OCI-LY1 (cell line): ENCODE results near the gene MAP2K2.

Source experiments
- H2AFZ ChIP-seq: fragments of 200-600 bp; sonication (generic), shearing (Covaris generic); 2 replicates; pipeline ENCODE4 v1.6.0; 2014; ENCODE audit warnings: antibody characterized with exemption, mild to moderate bottlenecking, low read length
- H3F3A ChIP-seq: fragments of 200-600 bp; sonication (generic), shearing (Covaris generic); 2 replicates; pipeline ENCODE4 v1.6.0; 2014; ENCODE audit warnings: mild to moderate bottlenecking, antibody characterized with exemption, low read length, moderate library complexity; ENCODE audit not compliant: insufficient read depth
- H3K27ac ChIP-seq: fragments of 200-600 bp; sonication (generic); 2 replicates; pipeline ENCODE4 v1.5.1; 2014; ENCODE audit warnings: low read length, mixed run types, mild to moderate bottlenecking, low read depth; ENCODE audit not compliant: poor library complexity, severe bottlenecking
- H3K27me3 ChIP-seq: fragments of 200-600 bp; sonication (generic); 2 replicates; pipeline ENCODE4 v1.6.0; 2014; ENCODE audit warnings: antibody characterized with exemption, mild to moderate bottlenecking, low read length, moderate library complexity; ENCODE audit not compliant: insufficient read depth
- H3K36me3 ChIP-seq: fragments of 200-600 bp; sonication (generic); 2 replicates; pipeline ENCODE4 v1.6.1; 2014; ENCODE audit warnings: mild to moderate bottlenecking, antibody characterized with exemption, low read length, moderate library complexity, mixed read lengths; ENCODE audit not compliant: insufficient read depth
- H3K4me1 ChIP-seq: fragments of 200-600 bp; sonication (generic); 2 replicates; pipeline ENCODE4 v1.5.1; 2014; ENCODE audit warnings: mild to moderate bottlenecking, low read length, moderate library complexity; ENCODE audit not compliant: insufficient read depth, severe bottlenecking
- H3K4me2 ChIP-seq: fragments of 200-600 bp; sonication (generic), shearing (Covaris generic); 2 replicates; pipeline ENCODE4 v1.6.1; 2014; ENCODE audit warnings: low read length
- H3K4me3 ChIP-seq: fragments of 200-600 bp; sonication (generic); 2 replicates; pipeline ENCODE4 v1.5.1; 2014; ENCODE audit warnings: low read length, low read depth, mild to moderate bottlenecking, mixed read lengths; ENCODE audit not compliant: poor library complexity, severe bottlenecking
- H3K79me2 ChIP-seq: fragments of 200-600 bp; shearing (Covaris generic); 2 replicates; pipeline ENCODE4 v1.6.1; 2016; ENCODE audit warnings: mixed run types, low read length, mixed read lengths; ENCODE audit not compliant: insufficient read depth
- H3K9ac ChIP-seq: fragments of 200-600 bp; sonication (generic), shearing (Covaris generic); 2 replicates; pipeline ENCODE4 v1.6.1; 2014; ENCODE audit warnings: mild to moderate bottlenecking, low read length, mixed read lengths
- H3K9me2 ChIP-seq: fragments of 200-600 bp; sonication (generic), shearing (Covaris generic); 2 replicates; pipeline ENCODE4 v1.6.1; 2014; ENCODE audit warnings: low read depth, mild to moderate bottlenecking, low read length, mixed read lengths
- H3K9me3 ChIP-seq: fragments of 200-600 bp; shearing (Covaris generic); 2 replicates; pipeline ENCODE4 v1.6.1; 2014; ENCODE audit warnings: low read length, mixed read lengths
- H4K20me1 ChIP-seq: fragments of 200-600 bp; sonication (generic), shearing (Covaris generic); 2 replicates; pipeline ENCODE4 v1.6.0; 2016; ENCODE audit warnings: mild to moderate bottlenecking, low read length; ENCODE audit not compliant: insufficient read depth
- EZH2 ChIP-seq: fragments of 200-600 bp; sonication (generic), shearing (Covaris generic); IDR thresholded peaks from 2 replicates; pipeline ENCODE4 v1.8.0; 2017; ENCODE audit warnings: borderline replicate concordance, mixed run types, mild to moderate bottlenecking, antibody characterized with exemption, low read length, moderate library complexity, mixed read lengths
- TF ChIP-seq, protein P1 (sequence below): fragments of 200-600 bp; sonication (generic), shearing (Covaris generic); IDR thresholded peaks from 2 replicates; pipeline ENCODE4 v1.5.1; 2017; ENCODE audit warnings: mild to moderate bottlenecking, antibody characterized with exemption, low read length, moderate library complexity, mixed read lengths

MAP2K2 gene

DNA sequence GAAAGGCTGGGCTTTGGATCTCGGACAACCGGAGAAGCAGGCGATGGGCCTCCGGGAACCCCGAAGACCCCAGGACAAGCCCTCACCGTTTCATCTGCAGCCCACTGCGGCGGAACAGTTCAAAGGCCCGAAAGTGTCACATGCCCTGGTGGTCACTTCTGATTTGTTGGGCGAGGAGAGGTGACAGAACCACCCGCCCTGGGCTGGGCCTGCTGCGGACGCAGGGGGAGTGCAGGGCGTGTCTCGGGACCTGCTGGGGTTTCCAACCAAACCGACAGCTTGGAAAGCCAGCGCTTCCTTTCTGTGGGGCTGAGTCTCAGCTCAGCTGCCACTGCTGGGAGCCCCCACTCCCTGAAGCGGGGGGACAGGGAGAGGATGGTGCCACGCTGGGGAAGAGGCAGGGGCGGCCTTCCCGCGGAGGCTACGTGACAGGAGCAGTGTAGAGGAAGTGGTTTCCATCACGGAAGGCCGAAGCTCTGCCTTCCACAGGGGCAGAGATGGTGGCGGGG lies 34.5 kb downstream of the MAP2K2 start:
- Histone ChIP-seq H3K27me3 (no peaks in the 10 kb centered on the region), H3F3A (no peaks in the 10 kb centered on the region), H3K36me3 (peaks cover 20% of the 10 kb centered on the region; the same call in 1 of the 2 replicates), H3K9me3 (no peaks in the 10 kb centered on the region), H3K9ac (no peak overlapping the region), H3K4me1 (peaks cover 13% of the 10 kb centered on the region), H3K4me3 (no peak overlapping the region), H3K79me2 (no peaks in the 10 kb centered on the region), H3K27ac (no peak overlapping the region), H3K4me2 (no peak overlapping the region), H3K9me2 (no peaks in the 10 kb centered on the region), H4K20me1 (no peaks in the 10 kb centered on the region), H2AFZ (no peak overlapping the region)
- TF ChIP-seq, protein P1, sequence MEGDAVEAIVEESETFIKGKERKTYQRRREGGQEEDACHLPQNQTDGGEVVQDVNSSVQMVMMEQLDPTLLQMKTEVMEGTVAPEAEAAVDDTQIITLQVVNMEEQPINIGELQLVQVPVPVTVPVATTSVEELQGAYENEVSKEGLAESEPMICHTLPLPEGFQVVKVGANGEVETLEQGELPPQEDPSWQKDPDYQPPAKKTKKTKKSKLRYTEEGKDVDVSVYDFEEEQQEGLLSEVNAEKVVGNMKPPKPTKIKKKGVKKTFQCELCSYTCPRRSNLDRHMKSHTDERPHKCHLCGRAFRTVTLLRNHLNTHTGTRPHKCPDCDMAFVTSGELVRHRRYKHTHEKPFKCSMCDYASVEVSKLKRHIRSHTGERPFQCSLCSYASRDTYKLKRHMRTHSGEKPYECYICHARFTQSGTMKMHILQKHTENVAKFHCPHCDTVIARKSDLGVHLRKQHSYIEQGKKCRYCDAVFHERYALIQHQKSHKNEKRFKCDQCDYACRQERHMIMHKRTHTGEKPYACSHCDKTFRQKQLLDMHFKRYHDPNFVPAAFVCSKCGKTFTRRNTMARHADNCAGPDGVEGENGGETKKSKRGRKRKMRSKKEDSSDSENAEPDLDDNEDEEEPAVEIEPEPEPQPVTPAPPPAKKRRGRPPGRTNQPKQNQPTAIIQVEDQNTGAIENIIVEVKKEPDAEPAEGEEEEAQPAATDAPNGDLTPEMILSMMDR = no peak
- no peak for TF ChIP-seq EZH2

DNA sequence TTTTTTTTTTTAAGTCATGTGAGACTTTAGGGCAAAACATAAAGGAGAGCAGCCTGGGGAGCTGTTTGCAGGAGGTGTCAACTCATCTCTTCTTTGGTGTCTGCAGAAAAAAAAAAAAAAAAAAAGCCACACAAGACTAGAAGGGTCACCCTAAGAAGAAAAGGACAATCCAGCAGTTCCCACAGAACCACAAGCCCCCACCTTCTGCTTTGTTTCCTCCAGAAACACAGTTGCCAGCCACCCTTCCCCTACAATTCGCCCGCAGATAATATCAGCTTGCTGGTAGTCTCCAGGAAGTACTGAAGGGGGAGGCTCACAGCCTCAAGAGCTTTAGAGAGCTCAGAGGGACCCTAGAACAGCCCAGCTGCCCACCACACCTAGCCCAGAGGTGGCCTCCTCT lies 34.9 kb downstream of the MAP2K2 start:
- H3K4me1 ChIP-seq = peaks cover 17% of the 10 kb centered on the region

DNA sequence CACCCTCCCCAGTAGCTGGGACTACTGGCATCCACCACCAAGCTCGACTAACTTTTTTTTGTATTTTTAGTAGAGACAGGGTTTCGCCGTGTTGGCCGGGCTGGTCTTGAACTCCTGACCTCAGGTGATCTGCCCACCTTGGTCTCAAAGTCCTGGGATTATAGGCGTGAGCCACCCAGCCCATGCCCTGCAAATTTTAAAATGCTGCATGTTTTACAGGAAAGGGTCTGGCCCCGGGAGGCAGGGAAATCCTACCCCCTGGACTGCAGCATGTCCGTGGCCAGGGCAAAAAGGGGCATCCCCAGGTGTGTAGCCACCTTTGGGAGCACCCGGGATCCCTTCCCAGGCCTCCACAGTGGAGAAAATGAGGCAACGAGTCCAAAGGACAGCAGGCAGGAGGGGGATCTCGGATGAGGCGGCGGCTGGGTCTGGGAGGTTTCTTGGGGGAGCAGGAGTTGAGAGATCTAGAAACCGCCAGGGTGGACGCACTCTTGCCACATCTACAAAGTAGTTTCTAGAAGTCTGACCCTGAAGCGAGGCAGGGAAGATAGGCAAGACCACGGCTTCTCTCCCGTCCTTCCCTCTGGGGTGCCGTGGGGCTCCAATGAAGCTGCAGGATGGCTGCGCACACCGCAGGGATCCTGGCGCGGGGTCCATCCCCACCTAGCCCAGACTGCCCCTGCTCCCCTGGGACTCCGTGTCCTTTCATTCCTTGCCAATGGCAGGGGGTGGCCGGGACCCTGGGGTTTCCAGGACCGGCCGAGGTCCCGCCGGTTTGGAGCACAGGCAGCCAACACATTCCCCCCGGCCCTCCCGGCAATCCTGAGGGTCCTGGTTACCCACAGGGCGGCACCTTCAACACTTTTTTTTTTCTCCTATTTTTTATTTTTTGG lies 35.9 kb downstream of the MAP2K2 start:
- no peaks in the 10 kb centered on the region for H3K9me2 ChIP-seq
- no peaks in the 10 kb centered on the region for H3K27me3 ChIP-seq
- TF ChIP-seq, protein P1 = no peak
- TF ChIP-seq EZH2 = no peak
- H3K4me3 ChIP-seq = no peak overlapping the region
- no peaks in the 10 kb centered on the region for H4K20me1 ChIP-seq
- peaks cover 11% of the 10 kb centered on the region; the same call in 1 of the 2 replicates for H3K36me3 ChIP-seq
- H3K4me1 ChIP-seq = peaks cover 20% of the 10 kb centered on the region
- H3K9ac ChIP-seq = no peak overlapping the region
- no peaks in the 10 kb centered on the region for H3K9me3 ChIP-seq
- no peaks in the 10 kb centered on the region for H3K79me2 ChIP-seq
- no peaks in the 10 kb centered on the region for H3F3A ChIP-seq
- H3K27ac ChIP-seq = no peak overlapping the region
- no peak overlapping the region for H3K4me2 ChIP-seq
- no peak overlapping the region for H2AFZ ChIP-seq

More for the DNA sequence above, 34.9 kb downstream of the MAP2K2 start:
- Histone ChIP-seq H3K9ac (no peak overlapping the region), H3K4me3 (no peak overlapping the region), H3K9me2 (no peaks in the 10 kb centered on the region), H3K36me3 (peaks cover 19% of the 10 kb centered on the region; the same call in 1 of the 2 replicates), H3K27me3 (no peaks in the 10 kb centered on the region), H3K79me2 (no peaks in the 10 kb centered on the region), H3F3A (no peaks in the 10 kb centered on the region), H3K4me2 (no peak overlapping the region), H3K9me3 (no peaks in the 10 kb centered on the region), H3K27ac (no peak overlapping the region), H4K20me1 (no peaks in the 10 kb centered on the region), H2AFZ (no peak overlapping the region)
- TF ChIP-seq, protein P1 = no peak
- TF ChIP-seq EZH2 = no peak
